Colonic mucosa (tissue), 4 donors: ENCODE results near the gene KRT32. TPM values are rescaled to one million over a fixed set of nuclear protein-coding genes. Genes with fewer than 3 reads are reported as not detected.
"Not testable (repeated sequence)": the region's sequence is repeated elsewhere in the genome, so short reads cannot be mapped to it uniquely, and the experiment has no call there.

Experiments
- DNase-seq: peaks from one replicate; pipeline ENCODE4 v3.0.0-alpha.2; 2020
- H3K27ac ChIP-seq: fragments of 200-600 bp; one replicate; pipeline ENCODE4 v1.8.0; 2021
- H3K27me3 ChIP-seq: fragments of 200-600 bp; one replicate; pipeline ENCODE4 v1.8.0; 2021
- H3K36me3 ChIP-seq: fragments of 200-600 bp; one replicate; pipeline ENCODE4 v1.8.0; 2021
- H3K4me1 ChIP-seq: fragments of 200-600 bp; one replicate; pipeline ENCODE4 v1.8.0; 2021; ENCODE audit warnings: mild to moderate bottlenecking
- H3K4me3 ChIP-seq: fragments of 200-600 bp; one replicate; pipeline ENCODE4 v1.8.0; 2021
- H3K9ac ChIP-seq, 2 donors: one replicate each; pipeline ENCODE4 v1.7.0; 2013; ENCODE audit warnings: control low read depth in 2 of 2, low read depth in 2 of 2, low read length in 2 of 2
- H3K9me3 ChIP-seq: fragments of 200-600 bp; one replicate; pipeline ENCODE4 v1.8.0; 2021
- CTCF ChIP-seq: fragments of 200-600 bp; IDR thresholded peaks from one replicate; pipeline ENCODE4 v1.8.0; 2022; ENCODE audit warnings: antibody characterized with exemption, mild to moderate bottlenecking
- intact Hi-C: fragments of 100-400 bp; cut with DNase I; formaldehyde crosslinking; loops from one replicate; pipeline ENCODE4 v1.14.1; 2022
- total RNA-seq, 2 donors: library from RNA; stranded (reverse); fragmentation: NEBNext Ultra II Directional in 1 of 2; extraction: Animal tissue kit (Norgen Biotek cat#: 25700) in 1 of 2; gene quantifications; one replicate each; pipeline ENCODE4 v1.2.1, GENCODE V29; 2021
- donor health status: healthy.
- donor health status: DM: no; HTN: no; CAD: no.
- donor health status: DM: no; HTN: no; CAD: no.

Gene KRT32
- total RNA-seq, 2 donors from 2014 or later: not detected

- Histone ChIP-seq H3K4me1 (no peaks in the 10 kb centered on the region), H3K9ac (no peak overlapping the region), H3K27ac (no peak overlapping the region), H3K9me3 (no peaks in the 10 kb centered on the region), H3K27me3 (no peaks in the 10 kb centered on the region), H3K4me3 (no peak overlapping the region), H3K36me3 (no peaks in the 10 kb centered on the region)
- TF ChIP-seq CTCF: no peak
- intact Hi-C loops: no loop called here
- DNase-seq: no peak
Measured at GRCh38 chr17:41428591-41429291, 38.4 kb downstream of the KRT32 start.

- Histone ChIP-seq H3K36me3 (no peaks in the 10 kb centered on the region), H3K9ac (no peak within 1 kb of the TSS), H3K4me3 (no peak within 1 kb of the TSS), H3K9me3 (no peaks in the 10 kb centered on the region), H3K27me3 (no peaks in the 10 kb centered on the region), H3K27ac (no peak within 1 kb of the TSS), H3K4me1 (no peaks in the 10 kb centered on the region)
- no peak for DNase-seq
- no peak for TF ChIP-seq CTCF
- intact Hi-C loops: no loop called here
Measured at GRCh38 chr17:41424111-41424635, 43.0 kb downstream of the KRT32 start, which contains the start of gene KRT37. KRT37 (minus strand) TSS chr17:41424585; CDS start chr17:41424523, 62 bp downstream.

GRCh38 chr17:41422586-41422985, 44.6 kb downstream of the KRT32 start:
- H3K9ac ChIP-seq, H3K36me3 ChIP-seq, H3K4me1 ChIP-seq, DNase-seq, H3K27ac ChIP-seq, intact Hi-C loops, H3K27me3 ChIP-seq, H3K4me3 ChIP-seq, H3K9me3 ChIP-seq: not testable (repeated sequence)

GRCh38 chr17:41421617-41422016, 45.6 kb downstream of the KRT32 start:
- H3K27ac ChIP-seq: no peak overlapping the region

GRCh38 chr17:41421116-41421515, 46.1 kb downstream of the KRT32 start:
- Histone ChIP-seq H3K4me1 (no peaks in the 10 kb centered on the region), H3K9ac (no peak overlapping the region), H3K4me3 (no peak overlapping the region), H3K27ac (no peak overlapping the region), H3K27me3 (no peaks in the 10 kb centered on the region), H3K9me3 (no peaks in the 10 kb centered on the region), H3K36me3 (no peaks in the 10 kb centered on the region)
- no peak for TF ChIP-seq CTCF
- no peak for DNase-seq
- intact Hi-C loops: no loop called here

More at GRCh38 chr17:41421617-41422016, 45.6 kb downstream of the KRT32 start:
- no peak overlapping the region for H3K4me3 ChIP-seq
- TF ChIP-seq CTCF: no peak
- H3K4me1 ChIP-seq: no peaks in the 10 kb centered on the region
- no peaks in the 10 kb centered on the region for H3K36me3 ChIP-seq
- H3K9ac ChIP-seq: no peak overlapping the region
- intact Hi-C loops: no loop called here
- no peak for DNase-seq
- H3K9me3 ChIP-seq: no peaks in the 10 kb centered on the region
- no peaks in the 10 kb centered on the region for H3K27me3 ChIP-seq

GRCh38 chr17:41420134-41420533, 47.1 kb downstream of the KRT32 start:
- H3K4me3 ChIP-seq: no peak overlapping the region
- H3K27me3 ChIP-seq: no peaks in the 10 kb centered on the region
- H3K9ac ChIP-seq: no peak overlapping the region
- H3K9me3 ChIP-seq: no peaks in the 10 kb centered on the region
- no peak for DNase-seq
- intact Hi-C loops: no loop called here
- no peaks in the 10 kb centered on the region for H3K4me1 ChIP-seq
- no peak overlapping the region for H3K27ac ChIP-seq
- H3K36me3 ChIP-seq: no peaks in the 10 kb centered on the region
- no peak for TF ChIP-seq CTCF
